IMR-90 (cell line): ENCODE data around the gene ZNF821.

ENCODE experiments used
- BHLHE40 ChIP-seq: fragments of 150-350 bp; IDR thresholded peaks from 2 replicates; pipeline ENCODE4 v1.6.1; 2016; ENCODE audit warnings: mild to moderate bottlenecking, low read depth, low read length
- CEBPB ChIP-seq: IDR thresholded peaks from 2 replicates; pipeline ENCODE4 v1.6.1; 2012; ENCODE audit warnings: low read depth, low read length, improper control_type of control experiment
- CTCF ChIP-seq: conservative IDR thresholded peaks from 2 replicates; pipeline ENCODE4 v1.5.1; 2012; ENCODE audit warnings: mild to moderate bottlenecking, low read depth, low read length, improper control_type of control experiment
- ELK1 ChIP-seq: fragments of 150-350 bp; IDR thresholded peaks from 2 replicates; pipeline ENCODE4 v1.6.1; 2016; ENCODE audit warnings: low read depth, mild to moderate bottlenecking, low read length, moderate library complexity, borderline replicate concordance
- FOS ChIP-seq: fragments of 150-350 bp; IDR thresholded peaks from 2 replicates; pipeline ENCODE4 v1.6.1; 2016; ENCODE audit warnings: low read depth, low read length
- MAZ ChIP-seq: IDR thresholded peaks from 2 replicates; pipeline ENCODE4 v1.6.1; 2012; ENCODE audit warnings: low read depth, mild to moderate bottlenecking, low read length, improper control_type of control experiment, moderate library complexity, borderline replicate concordance
- POLR2A ChIP-seq: IDR thresholded peaks from 2 replicates; pipeline ENCODE4 v1.6.1; 2012; ENCODE audit warnings: mild to moderate bottlenecking, low read depth, low read length
- RFX5 ChIP-seq: IDR thresholded peaks from 2 replicates; pipeline ENCODE4 v1.8.0; 2012; ENCODE audit warnings: low read depth, mild to moderate bottlenecking, low read length, moderate library complexity
- SMC3 ChIP-seq: fragments of 150-350 bp; IDR thresholded peaks from 2 replicates; pipeline ENCODE4 v1.6.1; 2016; ENCODE audit warnings: low read depth, mild to moderate bottlenecking, antibody characterized with exemption, low read length, moderate library complexity
- USF2 ChIP-seq: fragments of 150-350 bp; IDR thresholded peaks from 2 replicates; pipeline ENCODE4 v1.6.1; 2017; ENCODE audit warnings: mild to moderate bottlenecking, antibody characterized with exemption, low read length, low read depth

- TF ChIP-seq ELK1 (no peak), USF2 (no peak), CTCF (no peak), CEBPB (no peak), RFX5 (no peak), MAZ (no peak), SMC3 (no peak), POLR2A (no peak), BHLHE40 (no peak), FOS (no peak)
Measured at GRCh38 chr16:71873199-71873598, 10.8 kb downstream of the ZNF821 start.
